PC-3 (cell line): ENCODE measurements around the gene SLC2A9.

Source experiments
- CTCF ChIP-seq: fragments of 300-600 bp; sonication (generic); conservative IDR thresholded peaks from 2 replicates; pipeline ENCODE4 v1.5.1; 2017; ENCODE audit warnings: antibody characterized with exemption, low read depth, mild to moderate bottlenecking, low read length
- EZH2phosphoT487 ChIP-seq: fragments of 300-600 bp; sonication (generic); IDR thresholded peaks from 2 replicates; pipeline ENCODE4 v1.6.1; 2018; ENCODE audit warnings: mild to moderate bottlenecking, antibody characterized with exemption, low read length, borderline replicate concordance

- TF ChIP-seq CTCF, result no peak
- TF ChIP-seq EZH2phosphoT487, result no peak
These were observed 75.1 kb downstream of the SLC2A9 start for GRCh38 chr4:9946170-9946569.
